NT2/D1 (cell line): ENCODE data around the gene PRSS36.

ENCODE experiments used
- SUZ12 ChIP-seq: IDR thresholded peaks from 2 replicates; pipeline ENCODE4 v1.6.1; 2011; ENCODE audit not compliant: insufficient read length, insufficient read depth; ENCODE audit errors: extremely low read depth
- YY1 ChIP-seq: IDR thresholded peaks from 2 replicates; pipeline ENCODE4 v1.6.1; 2011; ENCODE audit not compliant: insufficient read length, insufficient read depth

DNA sequence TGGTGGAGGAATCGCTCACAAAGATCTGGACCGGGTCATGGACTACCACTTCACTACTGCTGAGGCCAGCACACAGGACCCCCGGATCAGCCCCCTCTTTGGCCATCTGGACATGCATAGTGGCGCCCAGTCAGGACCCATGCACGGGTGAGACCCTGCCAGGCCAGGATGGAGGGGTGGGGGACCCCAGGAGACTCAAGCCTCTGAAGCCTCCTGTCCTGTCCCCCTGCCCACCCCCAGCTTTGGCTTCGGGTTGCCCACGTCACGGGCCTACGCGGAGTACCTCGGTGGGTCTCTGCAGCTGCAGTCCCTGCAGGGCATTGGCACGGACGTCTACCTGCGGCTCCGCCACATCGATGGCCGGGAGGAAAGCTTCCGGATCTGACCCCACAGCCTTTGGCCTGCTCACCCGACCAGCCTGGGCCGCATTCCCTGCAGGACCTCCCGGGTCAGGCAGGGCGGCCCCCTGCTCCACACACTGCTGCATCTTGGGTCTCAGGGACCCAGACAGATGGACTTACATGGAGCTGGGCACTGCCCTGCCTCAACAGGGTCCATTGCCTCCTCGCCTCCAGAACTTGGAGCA is 37.9 kb downstream of the PRSS36 start:
- TF ChIP-seq YY1 = no peak
- TF ChIP-seq SUZ12 = no peak
